GM19238 (cell line): ENCODE data around the gene PAMR1.
"Not testable (repeated sequence)": the region's sequence is repeated elsewhere in the genome, so short reads cannot be mapped to it uniquely, and the experiment has no call there.

Source experiments
- DNase-seq: peaks from one replicate; pipeline ENCODE4 v3.0.0; 2011; ENCODE audit warnings: low spot score; ENCODE audit not compliant: insufficient read length

PAMR1 gene

DNA sequence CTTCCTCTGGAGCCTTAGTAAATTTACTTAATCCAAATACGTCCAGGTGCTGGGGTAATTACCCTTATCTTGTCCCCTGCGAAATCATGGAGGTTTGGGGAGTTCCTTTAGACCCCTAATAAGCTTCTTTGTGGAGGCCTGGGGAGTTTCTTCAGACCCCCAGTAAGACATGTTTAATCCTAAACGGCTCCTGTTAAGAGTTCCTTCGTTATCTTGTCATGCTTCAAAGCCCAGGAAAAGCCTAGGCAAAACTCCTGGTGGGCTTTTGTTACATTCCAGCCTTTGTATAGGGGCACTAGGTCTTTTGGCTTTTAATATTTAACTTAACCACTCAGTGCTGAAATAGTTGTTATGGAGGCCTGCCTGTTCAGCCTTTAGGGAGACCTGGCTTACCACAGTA lies 18.1 kb upstream of the PAMR1 start:
- DNase-seq = no peak

DNA sequence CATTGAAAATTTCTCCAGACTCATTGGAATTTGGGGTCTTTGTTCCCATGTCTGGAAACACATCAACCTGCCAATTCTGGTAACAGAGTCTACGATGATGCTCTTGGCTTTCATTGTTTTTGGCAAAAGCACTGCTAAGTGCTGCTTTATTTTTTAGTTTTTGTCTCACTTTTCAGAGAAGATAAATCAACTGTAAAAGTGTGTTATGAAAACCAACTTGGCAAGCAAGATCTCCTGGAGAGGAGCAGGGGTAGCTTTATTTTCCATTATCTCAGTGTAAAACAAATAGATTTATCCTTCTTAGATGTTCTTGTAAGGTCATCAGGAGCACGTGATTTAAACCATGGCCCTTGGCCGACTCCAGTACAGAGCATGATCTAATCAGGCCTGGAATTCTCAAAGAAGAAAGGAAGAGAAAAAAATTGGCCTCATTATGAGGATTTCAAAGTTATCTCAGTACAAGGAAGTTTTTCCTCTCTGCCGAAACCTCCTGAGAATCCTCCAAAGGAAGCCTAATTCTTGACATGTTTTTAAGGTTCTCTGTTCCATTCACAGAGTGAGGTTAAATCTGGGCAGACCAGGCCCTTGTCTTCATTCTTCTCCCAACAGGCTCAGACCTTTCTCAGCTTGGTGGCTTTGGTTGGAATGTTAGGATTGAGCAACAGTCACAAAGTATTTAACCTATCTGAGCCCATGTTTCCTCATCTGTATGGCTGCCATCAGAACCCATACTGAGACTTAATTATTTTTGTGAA lies 16.4 kb upstream of the PAMR1 start:
- no peak for DNase-seq

DNA sequence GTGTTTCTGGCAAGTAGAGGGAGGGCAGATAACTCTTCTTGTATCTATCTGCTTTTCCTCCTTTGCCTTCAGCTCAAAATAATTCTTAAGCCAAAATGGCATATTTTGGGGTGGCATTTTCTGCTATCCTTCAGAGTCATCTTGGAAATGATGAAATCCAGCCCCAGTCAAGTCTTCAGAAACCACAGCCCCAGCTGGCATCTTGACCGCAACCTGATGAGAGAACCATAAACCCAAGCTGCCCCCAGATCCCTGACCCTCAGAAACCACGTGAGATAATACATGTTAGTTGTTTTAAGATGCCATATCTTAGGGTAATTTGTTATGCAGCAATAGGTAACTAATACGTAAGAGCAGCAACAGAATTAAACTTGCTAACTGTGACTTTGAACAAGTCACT lies 15.1 kb upstream of the PAMR1 start:
- DNase-seq = no peak

DNA sequence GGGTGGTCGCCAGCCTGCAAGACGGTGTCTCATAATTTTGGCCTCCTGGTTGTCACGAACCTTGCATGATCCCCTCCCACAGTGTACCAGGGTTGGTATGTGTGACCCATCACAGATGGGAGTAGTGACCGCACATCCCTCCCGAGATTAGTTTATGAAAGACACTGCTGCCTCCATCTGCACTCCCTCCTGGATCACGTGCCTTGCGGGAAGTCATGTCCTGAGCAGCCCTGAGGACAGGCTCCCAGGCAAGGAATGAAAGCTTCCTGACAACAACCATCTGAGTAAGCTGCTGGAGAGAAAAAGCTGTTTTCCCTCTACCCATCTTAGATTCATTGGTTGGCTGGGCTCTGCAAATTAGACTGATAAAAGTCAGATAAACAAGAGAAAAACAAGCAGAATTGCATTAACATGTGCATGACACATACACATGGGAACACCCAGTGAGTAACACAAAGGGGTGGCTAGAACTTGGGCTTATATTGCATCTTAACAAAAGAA lies 14.4 kb upstream of the PAMR1 start:
- DNase-seq = no peak

DNA sequence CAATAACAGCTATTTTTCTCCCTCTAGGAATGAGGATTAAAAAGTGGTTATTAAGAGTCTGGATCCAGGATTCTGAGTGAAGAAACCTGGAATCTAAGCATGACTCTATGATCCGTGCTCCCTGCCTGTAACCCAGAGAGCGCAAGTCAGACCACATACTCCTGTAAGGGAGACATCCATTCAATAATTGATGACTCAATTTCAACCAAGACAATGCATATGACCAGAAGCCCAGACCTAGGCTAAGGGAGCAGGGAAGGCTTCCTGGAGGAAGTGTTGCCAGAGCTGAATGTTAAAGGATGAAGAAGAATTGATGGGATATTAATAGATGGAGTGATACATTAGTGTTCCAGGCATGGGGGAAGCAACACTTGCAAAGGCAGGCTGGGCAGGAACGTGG lies 13.8 kb upstream of the PAMR1 start:
- no peak for DNase-seq

DNA sequence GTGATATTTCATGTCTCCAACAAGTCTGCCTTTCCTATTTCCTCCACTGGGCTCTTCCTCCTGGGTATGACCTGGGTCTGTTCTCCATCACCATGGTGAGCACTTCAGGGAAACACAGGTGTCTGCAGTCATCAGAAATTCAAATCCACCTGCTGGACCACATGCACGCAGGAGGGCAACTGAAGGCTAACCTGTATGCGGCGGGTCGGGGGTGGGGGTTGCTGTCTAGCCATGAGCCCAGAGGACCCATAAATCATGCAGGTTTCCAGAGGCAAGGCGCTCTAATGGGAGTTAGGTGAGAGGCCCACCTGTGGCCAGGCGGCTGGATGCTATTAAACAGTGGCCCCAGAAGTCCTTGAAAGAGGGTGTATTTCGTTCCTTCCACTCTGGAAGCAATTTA lies 11.1 kb upstream of the PAMR1 start:
- DNase-seq = no peak

DNA sequence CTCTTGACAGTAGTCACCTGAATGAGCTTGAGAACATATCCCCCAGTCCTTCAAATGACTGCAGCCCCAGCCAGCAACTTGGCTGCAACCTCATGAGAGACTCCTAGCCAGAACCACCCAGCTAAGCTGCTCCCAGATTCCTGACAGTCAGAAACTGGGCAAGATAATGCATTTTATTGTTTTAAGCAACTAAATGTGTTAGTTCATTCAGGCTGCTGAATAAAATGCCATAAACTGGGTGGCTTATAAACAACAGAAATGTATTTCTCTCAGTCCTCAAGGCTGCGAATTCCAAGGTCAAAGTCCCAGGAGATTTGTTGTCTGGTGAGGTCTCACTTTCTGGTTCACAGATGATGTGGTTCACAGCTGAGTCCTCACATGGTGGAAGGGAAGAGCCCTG lies 5.8 kb upstream of the PAMR1 start:
- no peak for DNase-seq

DNA sequence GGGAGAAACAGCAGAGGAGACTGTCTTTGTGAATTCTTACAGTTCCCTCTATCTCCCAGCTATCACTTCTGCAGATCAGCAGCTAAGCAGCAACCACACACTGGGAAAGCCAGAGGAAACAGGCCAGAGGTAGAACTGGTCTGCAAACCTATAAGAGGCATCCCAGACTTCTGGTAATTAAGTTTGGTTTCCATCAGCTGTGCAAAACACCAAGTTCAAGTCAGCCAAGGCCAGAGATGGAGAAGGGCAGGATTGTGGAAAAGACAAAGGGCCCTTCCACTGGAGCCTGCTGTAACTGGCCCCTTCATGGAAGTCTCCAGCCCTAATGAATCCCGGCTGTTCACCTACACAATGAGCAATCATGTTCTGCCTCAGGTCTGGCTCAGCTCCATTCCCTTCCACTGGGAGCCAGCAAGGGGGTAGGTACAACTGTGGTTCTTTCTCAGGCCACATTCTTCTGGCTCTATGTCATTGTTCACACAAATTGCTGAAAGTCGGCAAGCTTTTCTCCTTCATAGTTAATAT lies 4.6 kb upstream of the PAMR1 start:
- DNase-seq = no peak

DNA sequence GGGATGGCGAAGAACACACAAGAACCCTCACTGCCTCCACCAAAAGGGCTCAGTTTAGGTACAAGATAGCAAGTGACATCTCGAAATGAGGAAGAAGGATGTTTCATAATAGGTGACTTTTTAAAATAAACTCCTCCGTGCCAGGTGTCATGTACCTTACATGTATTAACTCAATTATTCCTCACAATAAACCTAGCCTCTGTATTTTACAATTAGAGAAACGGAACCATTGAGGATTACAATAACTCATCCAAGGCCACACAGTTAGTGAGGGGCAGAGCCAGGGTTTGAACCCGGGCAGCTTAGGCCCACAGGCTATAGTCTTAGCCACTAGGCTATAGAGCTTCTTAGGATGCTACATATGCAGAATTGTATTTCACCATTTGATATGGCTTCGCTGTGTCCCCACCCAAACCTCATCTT lies 965 bp upstream of the PAMR1 start:
- no peak for DNase-seq

DNA sequence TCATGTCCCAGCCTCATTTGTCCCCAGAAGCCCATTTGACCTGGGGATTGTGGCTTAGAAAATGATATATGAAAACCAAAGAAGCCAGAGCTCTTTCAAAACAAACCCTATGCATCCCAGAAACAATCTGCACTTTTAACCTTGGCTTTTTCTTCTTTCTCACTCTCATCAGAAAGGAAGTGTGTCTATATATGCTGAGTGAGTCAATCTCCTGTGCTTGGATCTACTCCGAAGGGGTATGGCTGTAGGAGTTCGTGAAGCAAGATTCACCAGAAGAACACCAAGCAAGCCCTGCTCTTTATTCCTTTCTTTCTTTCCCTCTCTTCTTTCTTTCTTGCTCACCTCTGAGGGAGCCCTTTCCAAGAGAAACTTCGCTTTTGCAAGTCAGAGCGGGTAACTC lies 636 bp downstream of the PAMR1 start:
- no peak for DNase-seq

DNA sequence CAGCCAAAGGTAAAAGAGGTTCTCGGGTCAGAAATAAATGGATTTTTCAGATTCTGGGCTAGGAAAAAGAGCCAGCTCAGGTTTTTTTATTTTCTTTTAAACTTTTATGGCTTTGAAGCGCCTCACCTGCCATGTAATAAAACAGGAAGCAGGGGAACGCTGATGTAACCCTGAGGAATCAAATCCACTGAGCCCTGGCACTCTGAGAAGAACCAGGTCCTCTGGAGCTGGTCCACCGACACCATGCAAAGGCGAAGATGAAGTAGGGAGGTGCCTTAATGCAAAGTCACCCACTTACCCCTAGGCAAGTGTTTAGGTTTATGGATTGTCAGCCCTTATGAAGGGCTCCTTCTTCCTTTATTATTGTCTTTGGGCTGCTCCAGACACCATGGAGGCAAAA lies 1.6 kb downstream of the PAMR1 start:
- DNase-seq = no peak

DNA sequence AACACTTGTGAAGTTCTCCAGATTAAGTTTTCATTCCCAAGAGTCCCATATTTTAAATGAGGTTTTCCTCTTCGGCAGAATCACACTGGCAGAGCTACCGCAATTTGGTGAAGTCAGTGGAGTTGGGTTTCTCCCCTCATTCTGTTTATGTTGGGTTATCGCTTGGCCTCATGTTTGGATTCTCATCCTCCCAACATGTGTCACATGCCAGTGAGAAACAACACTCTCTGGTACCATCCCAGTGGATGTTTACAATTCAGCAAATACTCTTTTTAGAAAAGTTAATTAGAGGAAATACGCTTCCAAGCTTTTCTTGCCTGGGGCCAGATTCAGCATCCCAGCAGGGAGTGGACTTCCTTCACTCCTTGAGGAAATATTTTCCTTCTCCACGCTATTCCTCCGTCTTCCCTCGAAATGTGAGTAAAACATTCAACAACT lies 2.1 kb downstream of the PAMR1 start:
- DNase-seq = no peak

DNA sequence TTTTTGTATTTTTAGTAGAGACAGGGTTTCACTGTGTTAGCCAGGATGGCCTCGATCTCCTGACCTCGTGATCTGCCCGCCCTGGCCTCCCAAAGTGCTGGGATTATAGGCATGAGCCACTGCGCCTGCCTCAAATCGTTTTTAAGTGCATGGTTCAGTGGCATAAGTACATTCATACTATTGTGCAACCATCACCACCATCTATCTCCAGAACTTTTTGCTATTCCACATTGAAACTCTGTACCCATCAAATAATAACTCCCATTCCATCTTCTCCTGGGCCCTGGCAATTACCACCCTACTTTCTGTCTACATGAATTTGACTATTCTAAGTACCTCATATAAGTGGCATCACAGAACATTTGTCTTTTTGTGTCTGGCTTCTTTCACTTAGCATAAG lies 3.3 kb downstream of the PAMR1 start:
- DNase-seq = not testable (repeated sequence)

DNA sequence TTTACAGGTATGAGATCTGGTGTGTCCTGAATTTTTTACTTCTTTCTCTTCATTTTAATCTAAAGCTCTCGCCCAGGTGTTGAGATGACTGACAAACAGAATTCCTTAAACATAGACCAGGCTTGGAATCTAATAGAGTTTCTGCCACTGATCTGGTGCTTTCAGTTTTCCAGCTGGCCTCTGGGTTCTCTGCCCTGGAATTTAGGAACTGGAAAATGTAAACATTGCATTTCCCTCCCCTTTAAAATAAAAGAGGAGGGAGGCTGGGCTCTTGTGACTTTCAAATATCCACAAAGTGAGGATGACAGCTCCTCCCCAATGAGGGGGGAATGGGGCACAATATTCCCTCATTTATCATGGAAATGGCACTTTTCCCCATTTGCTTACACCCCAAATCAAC lies 5.0 kb downstream of the PAMR1 start:
- DNase-seq = no peak

DNA sequence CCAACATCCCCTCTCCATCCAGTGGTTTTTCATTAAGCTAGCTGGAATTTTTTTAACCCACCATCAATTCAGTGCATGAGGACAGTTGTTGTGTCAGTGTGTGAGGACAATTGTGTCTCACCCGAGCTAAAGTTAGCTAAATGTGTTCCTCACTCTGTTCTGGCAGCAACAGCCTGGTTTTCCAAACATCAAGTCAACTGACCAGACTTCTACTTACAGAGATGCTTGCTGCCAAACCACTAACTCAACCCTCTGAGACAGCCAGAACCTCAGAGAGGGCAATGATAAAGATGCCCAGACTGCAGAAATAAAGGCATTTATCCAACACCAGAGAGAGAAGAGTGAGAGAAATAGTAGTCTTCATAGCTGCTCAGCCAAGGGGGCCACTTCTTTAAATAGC lies 6.7 kb downstream of the PAMR1 start:
- no peak for DNase-seq

DNA sequence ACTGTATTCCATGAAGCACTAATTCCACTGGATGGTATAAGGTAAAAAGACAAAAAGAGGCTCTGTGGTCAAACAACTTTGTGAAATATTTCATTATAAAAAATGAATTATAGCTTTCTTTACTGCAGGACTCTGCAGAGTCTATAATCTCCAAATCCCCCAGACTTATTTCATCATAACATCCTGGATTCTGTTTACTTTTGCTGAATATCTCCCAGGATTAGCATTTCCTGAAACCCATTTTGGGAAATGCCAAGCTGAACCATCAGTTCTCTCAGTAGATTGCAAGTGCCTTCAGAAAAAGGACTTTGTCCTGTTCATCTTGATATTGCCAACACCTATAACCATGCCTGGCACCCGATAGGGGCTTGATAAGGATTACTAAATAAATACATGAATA lies 7.9 kb downstream of the PAMR1 start:
- DNase-seq = no peak

DNA sequence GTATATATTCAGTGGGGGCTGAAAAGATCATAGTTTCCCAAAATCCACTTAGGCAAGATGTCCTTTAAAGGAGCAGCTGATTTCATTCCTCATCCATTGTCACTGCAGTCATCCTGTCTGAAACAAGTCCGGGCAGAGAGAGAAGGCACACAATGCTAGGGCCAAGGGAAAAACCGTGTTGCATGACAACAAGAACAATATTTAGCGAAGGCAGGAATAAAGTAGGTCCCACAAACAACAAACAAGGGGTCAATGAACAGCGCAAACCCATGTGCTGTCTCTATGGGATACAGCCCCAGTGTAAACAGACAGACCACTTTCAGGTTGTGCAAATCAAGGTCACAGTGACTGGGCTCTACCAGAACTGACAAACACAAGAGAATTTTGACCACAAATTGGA lies 9.0 kb downstream of the PAMR1 start:
- DNase-seq = no peak

DNA sequence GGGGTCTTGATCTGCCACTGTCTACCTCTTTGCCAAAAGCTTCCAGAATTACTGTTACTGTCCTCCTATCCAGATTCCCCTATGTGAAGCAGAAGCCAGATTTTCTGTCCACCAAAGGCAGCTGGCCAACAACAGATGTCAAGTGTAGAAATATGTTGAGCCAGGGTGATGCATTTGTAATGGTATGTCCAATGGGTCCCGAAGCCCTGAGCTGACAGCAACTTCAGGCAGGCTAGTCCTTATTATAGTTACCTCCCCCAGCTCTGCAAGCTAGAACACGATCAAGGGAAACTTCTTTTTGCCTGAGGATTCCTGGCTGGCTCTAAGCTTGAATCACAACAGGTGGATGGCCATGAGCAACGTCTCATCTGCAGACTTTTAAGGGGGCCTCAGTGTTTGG lies 10.2 kb downstream of the PAMR1 start:
- DNase-seq = no peak

DNA sequence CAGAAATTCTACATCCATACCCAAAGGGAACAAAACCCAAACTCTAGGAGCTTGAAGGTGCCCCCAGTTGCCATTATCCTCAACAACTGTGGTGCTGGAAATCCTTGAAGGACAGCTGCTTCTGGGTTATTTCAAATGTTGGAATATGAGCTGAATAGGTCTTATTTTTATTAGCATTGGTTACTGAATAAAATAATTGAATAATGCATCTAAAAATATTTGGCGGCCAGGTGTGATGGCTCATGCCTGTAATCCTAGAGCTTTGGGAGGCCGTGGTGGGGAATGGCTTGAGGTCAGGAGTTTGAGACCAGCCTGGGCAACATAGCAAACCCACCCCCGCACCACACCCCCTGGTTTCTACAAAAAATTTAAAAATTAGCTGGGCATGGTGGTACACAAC lies 10.9 kb downstream of the PAMR1 start:
- DNase-seq = no peak

DNA sequence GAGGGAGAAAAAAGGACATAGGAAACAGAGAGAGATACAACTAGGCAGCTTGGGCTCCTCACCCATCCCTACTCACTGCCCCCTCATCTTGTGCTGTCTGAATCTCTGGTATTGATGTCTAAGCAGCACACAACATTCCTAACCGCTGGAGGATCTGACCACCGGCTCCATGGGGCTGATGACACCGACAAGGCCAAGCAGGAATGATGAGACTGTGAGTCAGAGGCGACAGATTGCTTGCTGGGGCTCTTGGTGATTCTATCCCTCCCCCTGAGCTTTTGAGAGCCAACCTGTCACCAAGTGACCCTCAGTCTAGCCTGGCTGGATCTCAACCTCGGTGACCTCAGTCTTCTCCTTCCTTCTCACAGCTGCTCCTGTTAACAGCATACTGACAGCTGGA lies 13.8 kb downstream of the PAMR1 start:
- no peak for DNase-seq

DNA sequence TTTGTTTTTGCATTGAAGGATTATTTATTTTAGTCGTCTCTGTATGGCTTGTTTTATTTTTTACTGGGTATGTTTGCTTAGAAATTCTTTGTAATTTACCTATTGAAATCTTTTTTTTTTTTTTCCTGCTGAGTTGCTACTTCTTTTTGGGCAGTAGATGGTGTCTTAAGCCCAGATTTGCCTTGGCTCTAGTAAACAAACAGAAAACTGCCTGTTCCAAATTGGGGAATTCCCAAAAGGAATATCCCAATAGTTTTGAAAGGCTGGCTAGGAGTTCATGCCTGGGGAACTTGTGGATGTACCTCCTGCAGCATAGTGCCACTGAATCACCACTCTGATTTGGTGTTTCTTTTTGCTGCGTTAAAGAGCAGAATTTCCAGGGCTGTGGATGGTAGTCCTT lies 17.7 kb downstream of the PAMR1 start:
- no peak for DNase-seq

DNA sequence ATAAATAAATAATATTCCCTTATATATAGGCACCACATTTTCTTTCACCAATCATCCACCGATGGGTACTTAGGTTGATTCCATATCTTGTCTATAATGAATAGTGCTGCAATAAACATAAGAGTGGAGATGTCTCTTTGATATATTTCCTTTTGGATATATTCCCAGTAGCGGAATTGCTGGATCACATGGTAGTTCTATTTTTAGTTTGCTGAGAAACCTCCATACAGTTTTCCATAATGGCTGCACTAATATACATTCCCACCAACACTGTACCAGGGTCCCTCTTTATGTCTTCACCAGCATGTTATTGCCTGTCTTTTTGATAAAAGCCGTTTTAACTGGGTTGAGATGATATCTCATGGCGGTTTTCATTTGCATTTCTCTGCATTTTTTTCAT lies 23.6 kb downstream of the PAMR1 start:
- DNase-seq = no peak

DNA sequence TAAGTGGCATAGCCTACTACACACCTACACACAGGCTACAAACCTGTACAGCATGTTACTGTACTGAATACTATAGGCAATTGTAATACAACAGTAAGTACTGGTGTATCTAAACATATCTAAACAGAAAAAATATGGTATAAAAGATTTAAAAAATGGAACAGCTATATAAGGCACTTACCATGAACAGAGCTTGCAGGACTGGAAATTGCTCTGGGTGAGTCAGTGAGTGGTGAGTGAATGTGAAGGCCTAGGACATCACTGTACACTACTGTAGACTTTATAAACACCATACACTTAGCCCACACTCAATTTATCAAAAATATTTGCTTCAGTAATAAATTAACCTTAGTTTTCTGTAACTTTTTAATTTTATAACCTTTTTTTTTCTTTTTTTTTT lies 24.7 kb downstream of the PAMR1 start:
- DNase-seq = no peak
